K562 (cell line): ENCODE data around the gene STK17A. TPM values are rescaled to one million over a fixed set of nuclear protein-coding genes. Genes with fewer than 3 reads are reported as not detected.

Experiments
- ARID3A ChIP-seq: IDR thresholded peaks from 2 replicates; pipeline ENCODE4 v1.6.1; 2012; ENCODE audit warnings: low read depth, low read length, improper control_type of control experiment, borderline replicate concordance
- CBX5 ChIP-seq: IDR thresholded peaks from 2 replicates; pipeline ENCODE4 v1.6.1; 2014; ENCODE audit warnings: low read depth, borderline replicate concordance
- DNMT1 ChIP-seq: fragments of 450-650 bp; IDR thresholded peaks from 2 replicates; pipeline ENCODE4 v1.6.1; 2016; ENCODE audit warnings: antibody characterized with exemption, mild to moderate bottlenecking
- ELF4 ChIP-seq: fragments of 450-650 bp; formaldehyde crosslinking; IDR thresholded peaks from 2 replicates; pipeline ENCODE4 v1.4.0; 2022; ENCODE audit warnings: missing genetic modification characterization
- EP300 ChIP-seq: IDR thresholded peaks from 2 replicates; pipeline ENCODE4 v1.6.1; 2012; ENCODE audit warnings: low read length, improper control_type of control experiment
- ERF ChIP-seq: fragments of 450-650 bp; formaldehyde crosslinking; IDR thresholded peaks from 2 replicates; pipeline ENCODE4 v1.4.0; 2020; ENCODE audit warnings: mild to moderate bottlenecking, mixed read lengths
- MTF1 ChIP-seq: fragments of 250-450 bp; sonication (Bioruptor Pico); IDR thresholded peaks from 2 replicates; pipeline ENCODE4 v1.9.0; 2021; ENCODE audit warnings: moderate library complexity, mild to moderate bottlenecking, inconsistent platforms, borderline replicate concordance
- NCOA1 ChIP-seq: fragments of 450-650 bp; IDR thresholded peaks from 2 replicates; pipeline ENCODE4 v1.6.1; 2016; ENCODE audit warnings: low read depth
- NCOR1 ChIP-seq: fragments of 450-650 bp; IDR thresholded peaks from 2 replicates; pipeline ENCODE4 v1.6.1; 2016; ENCODE audit warnings: mild to moderate bottlenecking, moderate library complexity
- PHF20 ChIP-seq: fragments of 450-650 bp; IDR thresholded peaks from 2 replicates; pipeline ENCODE4 v1.6.1; 2018; ENCODE audit not compliant: partially characterized antibody
- PML ChIP-seq: IDR thresholded peaks from 2 replicates; pipeline ENCODE4 v1.6.1; 2012; ENCODE audit warnings: low read length, inconsistent platforms
- POLR2A ChIP-seq: fragments of 450-650 bp; conservative IDR thresholded peaks from 2 replicates; pipeline ENCODE4 v1.6.1; 2016
- REST ChIP-seq, 2 experiments: fragments of 450-650 bp; formaldehyde crosslinking in 1 of 2; IDR thresholded peaks; 2 replicates each; pipeline versions ENCODE4 v1.4.0 to v1.6.1; 2014 to 2020; ENCODE audit warnings: mild to moderate bottlenecking in 2 of 2, borderline replicate concordance in 1 of 2, low read depth in 1 of 2
- RUNX1 ChIP-seq: sonication (generic); IDR thresholded peaks from 2 replicates; pipeline ENCODE4 v1.6.1; 2016; ENCODE audit warnings: antibody characterized with exemption, low read depth
- SIRT6 ChIP-seq: IDR thresholded peaks from one replicate; pipeline ENCODE4 v1.6.1; 2012; ENCODE audit warnings: low read depth, mild to moderate bottlenecking, control low read depth, inconsistent platforms, low read length, moderate library complexity
- SMARCA4 ChIP-seq: fragments of 450-650 bp; IDR thresholded peaks from 2 replicates; pipeline ENCODE4 v1.6.1; 2016
- TCF7L2 ChIP-seq: fragments of 150-350 bp; IDR thresholded peaks from 2 replicates; pipeline ENCODE4 v1.6.1; 2016; ENCODE audit warnings: low read depth, mild to moderate bottlenecking, low read length, moderate library complexity
- ZNF41 ChIP-seq: fragments of 250-450 bp; sonication (Bioruptor Pico); conservative IDR thresholded peaks from 2 replicates; pipeline ENCODE4 v1.4.0; 2020; ENCODE audit warnings: mild to moderate bottlenecking
- ZNF764 ChIP-seq: fragments of 250-450 bp; sonication (Bioruptor Pico); IDR thresholded peaks from 2 replicates; pipeline ENCODE4 v1.4.0; 2020; ENCODE audit warnings: low read depth, mild to moderate bottlenecking, moderate library complexity
- ZNF766 ChIP-seq: fragments of 200-800 bp; sonication (Bioruptor generic); conservative IDR thresholded peaks from 2 replicates; pipeline ENCODE4 v1.6.1; 2016; ENCODE audit warnings: missing genetic modification characterization, missing compliant biosample characterization
- polyA plus RNA-seq, 8 experiments: library from polyadenylated mRNA; depleted of rRNA in 4 of 8; stranded (reverse) in 5 of 8; unstranded in 3 of 8; fragments of >200 nt; fragmentation: Nextera tagmentation in 2 of 8; fragmentation: Illumina TruSeq in 1 of 8; extraction: Ambion mirVana in 2 of 8; extraction: Trizol in 1 of 8; gene quantifications; 2 replicates each; pipeline versions ENCODE4 v1.2.1 to v1.2.3, GENCODE V29; 2011 to 2014; ENCODE audit warnings: inconsistent platforms in 1 of 8, missing spikeins in 1 of 8
- total RNA-seq, 7 experiments: library from RNA; depleted of rRNA in 6 of 7; stranded (reverse); fragments of >200 nt in 6 of 7; fragmentation: Illumina TruSeq in 2 of 7; extraction: Trizol in 2 of 7; gene quantifications; 2 replicates each; pipeline versions ENCODE4 v1.2.1 to v1.2.3, GENCODE V29; 2011 to 2021; ENCODE audit warnings: low replicate concordance in 1 of 7

The STK17A gene
- total and polyA plus RNA-seq, 9 of the 15 experiments (the other 6 are each of a cell fraction or from before 2014, with no cell fraction given) = 3.4 to 16.3 (median 13.2) TPM

GRCh38 chr7:43582503-43583423 lies at the start of gene STK17A (continued):
- no peak for TF ChIP-seq ZNF41
- 0 out of 2 replicates have a peak, but pooled peaks have one; percentile 42 for TF ChIP-seq CBX5
- no peak for TF ChIP-seq SMARCA4
- TF ChIP-seq ZNF764 (CRISPR knock-in tag) = 0 out of 2 replicates have a peak, but pooled peaks have one; percentile 22
- no peak for TF ChIP-seq PHF20
- TF ChIP-seq ARID3A = no peak
- TF ChIP-seq NCOR1 = peak; percentile 41; the same call in 1 of the 2 replicates
- TF ChIP-seq EP300 = no peak
- no peak for TF ChIP-seq MTF1 (CRISPR knock-in tag)
- no peak for TF ChIP-seq ELF4 (CRISPR knock-in tag)
- TF ChIP-seq DNMT1 = no peak
- TF ChIP-seq REST (IDR thresholded peaks at IDR 0.05; ENCODE audit: borderline replicate concordance) = peak; percentile 88
- no peak for TF ChIP-seq REST (CRISPR knock-in tag; IDR thresholded peaks at IDR 0.05; ENCODE audit: low read depth)
- no peak for TF ChIP-seq RUNX1
- peak; percentile 21; the same call in 1 of the 2 replicates for TF ChIP-seq PML
- TF ChIP-seq POLR2A = peak; percentile 86
- no peak for TF ChIP-seq ZNF766 (CRISPR knock-in tag)
- TF ChIP-seq NCOA1 = no peak
- TF ChIP-seq SIRT6 = no peak
- no peak for TF ChIP-seq ERF (CRISPR knock-in tag)
- TF ChIP-seq TCF7L2 = no peak
